H9 (cell line): ENCODE results near the gene WNT4. TPM values are rescaled to one million over a fixed set of nuclear protein-coding genes. Genes with fewer than 3 reads are reported as not detected.

ENCODE experiments used
- DNase-seq: peaks from one replicate; pipeline ENCODE4 v3.0.0-alpha.2; 2017
- H2AFZ ChIP-seq: one replicate; pipeline ENCODE4 v1.6.1; 2013; ENCODE audit warnings: mild to moderate bottlenecking, low read length, control low read depth, moderate library complexity
- H2AK5ac ChIP-seq: 2 replicates; pipeline ENCODE4 v1.6.1; 2013; ENCODE audit warnings: low read length, control low read depth, mixed read lengths; ENCODE audit not compliant: insufficient read length
- H2BK120ac ChIP-seq: one replicate; pipeline ENCODE4 v1.6.1; 2013; ENCODE audit warnings: low read depth, mild to moderate bottlenecking, low read length, control low read depth, inconsistent platforms; ENCODE audit not compliant: poor library complexity, severe bottlenecking
- H2BK12ac ChIP-seq: 2 replicates; pipeline ENCODE4 v1.6.1; 2013; ENCODE audit warnings: low read length, control low read depth, mixed read lengths, low read depth; ENCODE audit not compliant: insufficient read length
- H2BK15ac ChIP-seq: 2 replicates; pipeline ENCODE4 v1.6.1; 2013; ENCODE audit warnings: low read depth, low read length, control low read depth
- H2BK20ac ChIP-seq: one replicate; pipeline ENCODE4 v1.6.1; 2013; ENCODE audit warnings: low read depth, mild to moderate bottlenecking, low read length, control low read depth, inconsistent platforms; ENCODE audit not compliant: poor library complexity, severe bottlenecking
- H2BK5ac ChIP-seq: 2 replicates; pipeline ENCODE4 v1.6.1; 2013; ENCODE audit warnings: low read length, control low read depth, mixed read lengths; ENCODE audit not compliant: insufficient read length
- H3K14ac ChIP-seq: 2 replicates; pipeline ENCODE4 v1.6.1; 2013; ENCODE audit warnings: low read length, control low read depth; ENCODE audit not compliant: insufficient read depth
- H3K18ac ChIP-seq: 2 replicates; pipeline ENCODE4 v1.6.1; 2013; ENCODE audit warnings: low read depth, mild to moderate bottlenecking, mixed read lengths, low read length, control low read depth; ENCODE audit not compliant: insufficient read length
- H3K23ac ChIP-seq: 2 replicates; pipeline ENCODE4 v1.6.1; 2013; ENCODE audit warnings: low read length, control low read depth, mixed read lengths, low read depth; ENCODE audit not compliant: insufficient read length
- H3K23me2 ChIP-seq: 2 replicates; pipeline ENCODE4 v1.6.1; 2013; ENCODE audit warnings: low read depth, mild to moderate bottlenecking, mixed read lengths, low read length, control low read depth; ENCODE audit not compliant: insufficient read length, poor library complexity, severe bottlenecking
- H3K27ac ChIP-seq: 2 replicates; pipeline ENCODE4 v1.5.1; 2013; ENCODE audit warnings: low read length, control low read depth, mixed read lengths, low read depth; ENCODE audit not compliant: insufficient read length
- H3K27me3 ChIP-seq: 2 replicates; pipeline ENCODE4 v1.6.1; 2013; ENCODE audit warnings: low read length, control low read depth, inconsistent platforms; ENCODE audit not compliant: insufficient read depth
- H3K4ac ChIP-seq: 2 replicates; pipeline ENCODE4 v1.6.1; 2013; ENCODE audit warnings: low read depth, mild to moderate bottlenecking, control low read depth, inconsistent platforms, low read length, moderate library complexity
- H3K4me1 ChIP-seq: 2 replicates; pipeline ENCODE4 v1.6.1; 2013; ENCODE audit warnings: low read length, control low read depth, inconsistent platforms; ENCODE audit not compliant: insufficient read depth
- H3K4me2 ChIP-seq: 2 replicates; pipeline ENCODE4 v1.6.1; 2013; ENCODE audit warnings: low read length, control low read depth, mixed read lengths; ENCODE audit not compliant: insufficient read length, insufficient read depth
- H3K56ac ChIP-seq: 2 replicates; pipeline ENCODE4 v1.6.1; 2013; ENCODE audit warnings: low read depth, mild to moderate bottlenecking, mixed read lengths, low read length, control low read depth; ENCODE audit not compliant: insufficient read length
- H3K79me1 ChIP-seq: 2 replicates; pipeline ENCODE4 v1.6.1; 2013; ENCODE audit warnings: low read depth, mild to moderate bottlenecking, moderate library complexity, low read length, control low read depth, inconsistent platforms; ENCODE audit not compliant: insufficient read depth, poor library complexity, severe bottlenecking
- H3K79me2 ChIP-seq: 2 replicates; pipeline ENCODE4 v1.6.1; 2013; ENCODE audit warnings: low read length, control low read depth, inconsistent platforms; ENCODE audit not compliant: insufficient read depth
- H3K9ac ChIP-seq: 2 replicates; pipeline ENCODE4 v1.6.1; 2013; ENCODE audit warnings: low read length, control low read depth, mixed read lengths; ENCODE audit not compliant: insufficient read length; ENCODE audit errors: extremely low read depth
- H3K9me3 ChIP-seq: one replicate; pipeline ENCODE4 v1.6.1; 2013; ENCODE audit warnings: low read depth, low read length, inconsistent platforms; ENCODE audit not compliant: control insufficient read depth
- H3T11ph ChIP-seq: one replicate; pipeline ENCODE4 v1.6.1; 2013; ENCODE audit warnings: mild to moderate bottlenecking, low read length, control low read depth, inconsistent platforms
- H4K20me1 ChIP-seq: one replicate; pipeline ENCODE4 v1.6.1; 2013; ENCODE audit not compliant: control insufficient read depth, insufficient read length, insufficient read depth
- H4K5ac ChIP-seq: 2 replicates; pipeline ENCODE4 v1.6.1; 2013; ENCODE audit warnings: low read depth, mild to moderate bottlenecking, mixed read lengths, low read length, control low read depth; ENCODE audit not compliant: insufficient read length
- H4K8ac ChIP-seq: replicated peaks from 2 replicates; pipeline ENCODE4 v1.6.1; 2013; ENCODE audit warnings: low read length, control low read depth, mixed read lengths, low read depth; ENCODE audit not compliant: insufficient read length
- H4K91ac ChIP-seq: 2 replicates; pipeline ENCODE4 v1.6.1; 2013; ENCODE audit warnings: low read depth, mild to moderate bottlenecking, moderate library complexity, mixed read lengths, low read length, control low read depth; ENCODE audit not compliant: insufficient read length
- H3K27ac Mint-ChIP-seq, 3 experiments: 2 replicates in 2 of 3; 3 replicates in 1 of 3; pipeline ENCODE4 v1.8.0; 2020 to 2021; ENCODE audit warnings: mixed read lengths in 3 of 3, mild to moderate bottlenecking in 1 of 3, moderate library complexity in 1 of 3
- H3K27me3 Mint-ChIP-seq: 2 replicates; pipeline ENCODE4 v1.8.0; 2021; ENCODE audit warnings: low read depth, mild to moderate bottlenecking, moderate library complexity, mixed read lengths
- H3K36me3 Mint-ChIP-seq, 3 experiments: 2 replicates in 2 of 3; 3 replicates in 1 of 3; pipeline ENCODE4 v1.8.0; 2020 to 2021; ENCODE audit warnings: low read depth in 3 of 3, mixed read lengths in 3 of 3; ENCODE audit not compliant: insufficient read depth in 1 of 3
- H3K4me1 Mint-ChIP-seq, 2 experiments: 2 replicates each; pipeline ENCODE4 v1.8.0; 2020; ENCODE audit warnings: mixed read lengths in 2 of 2
- H3K4me3 Mint-ChIP-seq, 2 experiments: 2 replicates in 1 of 2; 3 replicates in 1 of 2; pipeline ENCODE4 v1.8.0; 2020 to 2021; ENCODE audit warnings: mild to moderate bottlenecking in 2 of 2, mixed read lengths in 2 of 2, moderate library complexity in 1 of 2
- H3K9me3 Mint-ChIP-seq, 2 experiments: 2 replicates in 1 of 2; 3 replicates in 1 of 2; pipeline ENCODE4 v1.8.0; 2020; ENCODE audit warnings: mild to moderate bottlenecking in 2 of 2, mixed read lengths in 2 of 2, moderate library complexity in 1 of 2
- CTCF ChIP-seq: fragments of 200-600 bp; sonication (generic); conservative IDR thresholded peaks from 3 replicates; pipeline ENCODE4 v1.8.0; 2021; ENCODE audit warnings: antibody characterized with exemption, mild to moderate bottlenecking
- WGBS: extraction: QIAGEN DNeasy Blood & Tissue Kit; methylation state at CpG from one replicate; pipeline ENCODE4 v1.1.7; 2013; ENCODE audit warnings: missing lambda C conversion rate, low lambda C conversion rate, mixed read lengths; ENCODE audit not compliant: insufficient read length; ENCODE audit errors: extremely low coverage; 5-methylcytosine and 5-hydroxymethylcytosine counted together
- total RNA-seq: library from RNA; stranded (reverse); gene quantifications from 2 replicates; pipeline ENCODE4 v1.2.1, GENCODE V29; 2021

The WNT4 gene
- total RNA-seq, 1 experiment from 2014 or later = 1.4 TPM

- Histone ChIP-seq H2BK20ac (no peak overlapping the region), H3K9ac (no peak overlapping the region), H2AFZ (no peak overlapping the region), H3K27me3 (no peaks in the 10 kb centered on the region), H4K91ac (no peak overlapping the region), H2BK120ac (no peak overlapping the region), H3T11ph (no peak overlapping the region), H3K23me2 (no peaks in the 10 kb centered on the region), H4K20me1 (no peaks in the 10 kb centered on the region), H2BK5ac (no peak overlapping the region), H3K4me2 (no peak overlapping the region), H3K18ac (no peak overlapping the region), H3K23ac (no peak overlapping the region), H3K79me2 (peaks cover 1% of the 10 kb centered on the region; the same call in 1 of the 2 replicates), H2BK12ac (no peak overlapping the region), H3K14ac (no peak overlapping the region), H4K5ac (no peak overlapping the region), H3K4me1 (no peaks in the 10 kb centered on the region), H3K79me1 (no peaks in the 10 kb centered on the region), H3K56ac (no peak overlapping the region), H4K8ac (no peak overlapping the region), H3K9me3 (no peaks in the 10 kb centered on the region), H3K4ac (no peak overlapping the region), H2BK15ac (no peak overlapping the region), H3K27ac (no peak overlapping the region), H2AK5ac (no peak overlapping the region)
- H3K36me3 Mint-ChIP-seq = peaks cover 0 to 36% (median 14%) of the 10 kb centered on the region in 3 experiments; a peak in 4 of 7 replicates
- DNase-seq = no peak
- peak overlapping the region in 1 of 3 experiments; percentile 40; a peak in 2 of 7 replicates for H3K27ac Mint-ChIP-seq
- peaks cover 0 to 2% of the 10 kb centered on the region in 2 experiments; a peak in 1 of 4 replicates for H3K4me1 Mint-ChIP-seq
- WGBS = no CpG with 5 or more reads among the region's 3 CpGs
- H3K9me3 Mint-ChIP-seq = no peaks in the 10 kb centered on the region
- no peaks in the 10 kb centered on the region for H3K27me3 Mint-ChIP-seq
- no peak overlapping the region for H3K4me3 Mint-ChIP-seq
- TF ChIP-seq CTCF = no peak
These were observed 42.7 kb downstream of the WNT4 start for GRCh38 chr1:22100168-22100567.
